GM13977 (cell line): ENCODE results near the gene PDIA4.

ENCODE experiments used
- DNase-seq: peaks from one replicate; pipeline ENCODE4 v3.0.0; 2012; ENCODE audit warnings: low spot score
- CTCF ChIP-seq: IDR thresholded peaks from 2 replicates; pipeline ENCODE4 v1.5.1; 2012; ENCODE audit warnings: mild to moderate bottlenecking, control low read depth; ENCODE audit not compliant: insufficient read depth; ENCODE audit errors: extremely low read depth, missing control alignments
- in situ Hi-C: fragments of 300-500 bp; cut with MboI; formaldehyde crosslinking; loops from one replicate; pipeline ENCODE4 v1.12.0; 2022; ENCODE audit warnings: low sequenced_read_pairs, low pct_unique_long_range_greater_than_20kb, mixed read lengths, inconsistent platforms; ENCODE audit not compliant: unreplicated experiment

Gene PDIA4

GRCh38 chr7:148958061-148958460, 70.2 kb downstream of the PDIA4 start:
- in situ Hi-C loops, result no loop called here
- DNase-seq, result no peak
- TF ChIP-seq CTCF, result no peak

- no peak for DNase-seq
- no peak for TF ChIP-seq CTCF
- in situ Hi-C loops, result no loop called here
Measured at GRCh38 chr7:148954766-148955165, 73.5 kb downstream of the PDIA4 start.

- no peak for DNase-seq
- in situ Hi-C loops, result no loop called here
- no peak for TF ChIP-seq CTCF
Measured at GRCh38 chr7:148953676-148954075, 74.6 kb downstream of the PDIA4 start.
